Measurements from ENCODE around the gene AK3. TPM values are rescaled to one million over a fixed set of nuclear protein-coding genes. Genes with fewer than 3 reads are reported as not detected.

AK3 gene
- total and polyA plus RNA-seq, 2 of the 8 experiments (the other 6 are each of a cell fraction or from before 2014, with no cell fraction given), result 8.9 to 30.0 TPM

- Histone ChIP-seq H3K23ac (ENCODE audit: insufficient read length) (no peak overlapping the region), H3K4me2 (ENCODE audit: insufficient read depth in 1 of 2, low read depth in 2 of 2, low read length in 2 of 2) (no peak overlapping the region), H2BK120ac (replicated peaks; ENCODE audit: low read depth, low read length) (no peak overlapping the region), H3K9me3 (ENCODE audit: insufficient read depth in 2 of 2, low read depth in 1 of 2, low read length in 1 of 2) (no peaks in the 10 kb centered on the region), H2AFZ (ENCODE audit: low read length) (no peak overlapping the region), H4K91ac (replicated peaks; ENCODE audit: insufficient read length, low read length) (no peak overlapping the region), H3K9ac (replicated peaks in 1 of 4; ENCODE audit: extremely low read depth in 1 of 4, low read depth in 3 of 4, low read length in 3 of 4) (no peak overlapping the region), H3K4ac (replicated peaks; ENCODE audit: insufficient read length, low read depth, low read length) (no peak overlapping the region), H3K36me3 (ENCODE audit: control insufficient read depth in 2 of 4, insufficient read depth in 4 of 4, low read length in 3 of 4) (no peaks in the 10 kb centered on the region), H2BK12ac (ENCODE audit: low read depth, low read length) (no peak overlapping the region), H2BK20ac (ENCODE audit: low read length) (no peak overlapping the region), H3K4me3 (ENCODE audit: extremely low read depth in 1 of 4, insufficient read depth in 2 of 4, low read depth in 3 of 4, low read length in 4 of 4) (no peak overlapping the region), H3K79me1 (ENCODE audit: low read depth, low read length) (no peaks in the 10 kb centered on the region), H4K8ac (ENCODE audit: extremely low read depth, insufficient read depth, low read length) (no peak overlapping the region), H3K14ac (ENCODE audit: insufficient read length) (no peak overlapping the region), H3K79me2 (ENCODE audit: control insufficient read depth in 1 of 2, insufficient read depth in 2 of 2, low read length in 2 of 2) (no peaks in the 10 kb centered on the region), H4K20me1 (replicated peaks in 1 of 2; ENCODE audit: control insufficient read depth in 1 of 2, insufficient read depth in 2 of 2, low read length in 2 of 2) (no peaks in the 10 kb centered on the region), H3K27me3 (replicated peaks in 1 of 4; ENCODE audit: control insufficient read depth in 3 of 4, extremely low read depth in 1 of 4, insufficient read depth in 3 of 4, low read length in 3 of 4) (no peaks in the 10 kb centered on the region), H2BK15ac (ENCODE audit: low read length) (no peak overlapping the region), H3K4me1 (replicated peaks in 1 of 4; ENCODE audit: control insufficient read depth in 3 of 4, insufficient read depth in 4 of 4, low read length in 3 of 4) (no peaks in the 10 kb centered on the region), H3K27ac (ENCODE audit: low read depth, low read length) (no peak overlapping the region), H3K23me2 (ENCODE audit: low read depth, low read length) (no peaks in the 10 kb centered on the region; the same call in 1 of the 2 replicates), H2AK5ac (ENCODE audit: low read depth, low read length) (no peak overlapping the region), H2BK5ac (ENCODE audit: low read depth, low read length) (no peak overlapping the region), H3K18ac (ENCODE audit: extremely low read depth, low read length) (no peak overlapping the region), H3K56ac (replicated peaks; ENCODE audit: insufficient read length, low read depth, low read length) (no peak overlapping the region), H4K5ac (ENCODE audit: insufficient read length, low read depth, low read length) (no peak overlapping the region)
- FAIRE-seq, result no peak
- ChIA-PET CTCF (ENCODE audit: partially characterized antibody) (interaction anchor here (0.9 to 1.2 kb wide), 3 partner anchors 10 to 216 kb away, joined by 3 to 9 read pairs (median 3); no protein-coding TSS in a partner anchor), POLR2A (ENCODE audit: partially characterized antibody) (no interaction called here)
- DNase-seq (ENCODE audit: low read depth in 1 of 2, low spot score in 2 of 2), result no peak
- 88% methylated on average over 1 of the region's 1 CpG; no CpG with 5 or more reads in 1 of the 2 experiments for WGBS, 2 experiments (ENCODE audit: extremely low coverage in 1 of 2, insufficient coverage in 1 of 2, insufficient read length in 1 of 2, insufficient replicate concordance in 2 of 2, low coverage in 1 of 2, low lambda C conversion rate in 2 of 2, missing lambda C conversion rate in 1 of 2)
- TF ChIP-seq CREB1 (IDR thresholded peaks at IDR 0.05), result no peak
- no peak for TF ChIP-seq TEAD4 (IDR thresholded peaks at IDR 0.05; ENCODE audit: low read depth, low read length)
- TF ChIP-seq ATF3 (IDR thresholded peaks at IDR 0.05; ENCODE audit: insufficient read depth, low read depth, low read length), result no peak
- TF ChIP-seq TBP (IDR thresholded peaks at IDR 0.05; ENCODE audit: low read depth, low read length), result no peak
- TF ChIP-seq CHD2 (IDR thresholded peaks at IDR 0.05; ENCODE audit: low read length), result no peak
- no peak for TF ChIP-seq RXRA (IDR thresholded peaks at IDR 0.05; ENCODE audit: insufficient read depth, low read depth, low read length)
- no peak for TF ChIP-seq KDM4A (IDR thresholded peaks at IDR 0.05; ENCODE audit: low read depth, low read length, severe bottlenecking)
- TF ChIP-seq SP1 (IDR thresholded peaks at IDR 0.05; ENCODE audit: low read depth, low read length), result no peak
- no peak for TF ChIP-seq ATF2 (IDR thresholded peaks at IDR 0.05; ENCODE audit: low read length)
- no peak for TF ChIP-seq YY1 (IDR thresholded peaks at IDR 0.05; ENCODE audit: low read depth, low read length)
- TF ChIP-seq, protein P1, sequence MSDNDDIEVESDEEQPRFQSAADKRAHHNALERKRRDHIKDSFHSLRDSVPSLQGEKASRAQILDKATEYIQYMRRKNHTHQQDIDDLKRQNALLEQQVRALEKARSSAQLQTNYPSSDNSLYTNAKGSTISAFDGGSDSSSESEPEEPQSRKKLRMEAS (IDR thresholded peaks at IDR 0.05), result no peak
Observed at GRCh38 chr9:4771788-4772187, 30.8 kb upstream of the AK3 start.

Measured in H1 (cell line).